ENCODE measurements around the gene LIG3. TPM values are rescaled to one million over a fixed set of nuclear protein-coding genes. Genes with fewer than 3 reads are reported as not detected.
A peak's percentile ranks its signal among the peaks of the same experiment; 100 is the strongest.
"Not testable (repeated sequence)": the region's sequence is repeated elsewhere in the genome, so short reads cannot be mapped to it uniquely, and the experiment has no call there.

The LIG3 gene
- total RNA-seq: 39.1 TPM
- 10 to 100 TPM in 3 of 4 donors, 1 to 10 TPM in 1; 9.5 to 11.4 (median 10.5) TPM for polyA plus RNA-seq

- Mint-ChIP-seq H3K36me3 (peaks cover 6% of the 10 kb centered on the region), H3K9me3 (no peaks in the 10 kb centered on the region), H3K4me3 (peak within 1 kb of the TSS; percentile 93 to 95 (median 94)), H3K4me1 (peaks cover 35 to 59% (median 47%) of the 10 kb centered on the region in 4 donors), H3K27me3 (no peaks in the 10 kb centered on the region), H3K27ac (peak within 1 kb of the TSS; percentile 96 to 99 (median 98))
- Histone ChIP-seq H3K27me3 (ENCODE audit: control insufficient read depth, insufficient read depth, low read length) (no peaks in the 10 kb centered on the region), H3K4me1 (ENCODE audit: control insufficient read depth, insufficient read depth, low read length, poor library complexity, severe bottlenecking) (peaks cover 25% of the 10 kb centered on the region), H3K36me3 (ENCODE audit: control insufficient read depth, insufficient read depth, low read length) (peaks cover 6% of the 10 kb centered on the region), H3K9me3 (ENCODE audit: control insufficient read depth in 2 of 2, low read length in 2 of 2) (no peaks in the 10 kb centered on the region), H3K27ac (ENCODE audit: insufficient read depth, low read length, poor library complexity, severe bottlenecking) (peak within 1 kb of the TSS; percentile 94), H3K4me3 (ENCODE audit: low read depth, low read length) (peak within 1 kb of the TSS; percentile 86)
- DNase-seq: peak; percentile 90 to 94 (median 92)
- ATAC-seq (ENCODE audit: low read depth in 2 of 2): peak; percentile 84
Measured at GRCh38 chr17:34980353-34980680, at the start of gene LIG3. Gene LIG3 (plus strand): TSS chr17:34980512. CDS start chr17:34983006, 2,494 bp downstream.

GRCh38 chr17:34950780-34951179, 29.5 kb upstream of the LIG3 start:
- not testable (repeated sequence) for ATAC-seq (ENCODE audit: low read depth in 2 of 2)

GRCh38 chr17:34958438-34958837, 21.9 kb upstream of the LIG3 start:
- peaks cover 15% of the 10 kb centered on the region for H3K27me3 Mint-ChIP-seq
- Histone ChIP-seq H3K4me1 (ENCODE audit: control insufficient read depth, insufficient read depth, low read length, poor library complexity, severe bottlenecking) (peaks cover 21% of the 10 kb centered on the region), H3K4me3 (ENCODE audit: low read depth, low read length) (no peak overlapping the region), H3K9me3 (ENCODE audit: control insufficient read depth in 2 of 2, low read length in 2 of 2) (no peaks in the 10 kb centered on the region), H3K27ac (ENCODE audit: insufficient read depth, low read length, poor library complexity, severe bottlenecking) (no peak overlapping the region), H3K27me3 (ENCODE audit: control insufficient read depth, insufficient read depth, low read length) (no peaks in the 10 kb centered on the region), H3K36me3 (ENCODE audit: control insufficient read depth, insufficient read depth, low read length) (peaks cover under 1% of the 10 kb centered on the region)
- H3K4me1 Mint-ChIP-seq: peaks cover 11 to 31% (median 19%) of the 10 kb centered on the region in 4 donors
- peaks cover 0 to 4% (median 0%) of the 10 kb centered on the region in 7 donors for H3K9me3 Mint-ChIP-seq
- DNase-seq: no peak
- H3K27ac Mint-ChIP-seq: no peak overlapping the region
- H3K4me3 Mint-ChIP-seq: no peak overlapping the region
- peaks cover 8% of the 10 kb centered on the region for H3K36me3 Mint-ChIP-seq
- no peak for ATAC-seq (ENCODE audit: low read depth in 2 of 2)

More at GRCh38 chr17:34950780-34951179, 29.5 kb upstream of the LIG3 start:
- DNase-seq; H3K4me1 ChIP-seq (ENCODE audit: control insufficient read depth, insufficient read depth, low read length, poor library complexity, severe bottlenecking); H3K4me1 Mint-ChIP-seq; H3K27ac ChIP-seq (ENCODE audit: insufficient read depth, low read length, poor library complexity, severe bottlenecking); H3K9me3 ChIP-seq (ENCODE audit: control insufficient read depth in 2 of 2, low read length in 2 of 2); H3K4me3 ChIP-seq (ENCODE audit: low read depth, low read length); H3K27me3 ChIP-seq (ENCODE audit: control insufficient read depth, insufficient read depth, low read length); H3K27ac Mint-ChIP-seq; H3K9me3 Mint-ChIP-seq; H3K4me3 Mint-ChIP-seq; H3K36me3 ChIP-seq (ENCODE audit: control insufficient read depth, insufficient read depth, low read length); H3K36me3 Mint-ChIP-seq: not testable (repeated sequence)
- peaks cover 13% of the 10 kb centered on the region for H3K27me3 Mint-ChIP-seq

- Mint-ChIP-seq H3K9me3 (peaks cover 0 to 4% (median 0%) of the 10 kb centered on the region in 7 donors), H3K27me3 (peaks cover 15% of the 10 kb centered on the region), H3K4me3 (peak within 1 kb of the TSS; percentile 98 to 99 (median 98)), H3K27ac (peak within 1 kb of the TSS; percentile 97 to 100 (median 99)), H3K36me3 (peaks cover 19% of the 10 kb centered on the region), H3K4me1 (peaks cover 21 to 40% (median 30%) of the 10 kb centered on the region in 4 donors)
- H3K27me3 ChIP-seq (ENCODE audit: control insufficient read depth, insufficient read depth, low read length): no peaks in the 10 kb centered on the region
- H3K9me3 ChIP-seq (ENCODE audit: control insufficient read depth in 2 of 2, low read length in 2 of 2): no peaks in the 10 kb centered on the region
- H3K27ac ChIP-seq (ENCODE audit: insufficient read depth, low read length, poor library complexity, severe bottlenecking): peak within 1 kb of the TSS; percentile 94
- H3K4me1 ChIP-seq (ENCODE audit: control insufficient read depth, insufficient read depth, low read length, poor library complexity, severe bottlenecking): peaks cover 21% of the 10 kb centered on the region
- DNase-seq (peak; percentile 88 to 97 (median 94)), ATAC-seq (ENCODE audit: low read depth in 2 of 2) (peak; percentile 92 to 93)
- H3K36me3 ChIP-seq (ENCODE audit: control insufficient read depth, insufficient read depth, low read length): peaks cover 27% of the 10 kb centered on the region
- peak within 1 kb of the TSS; percentile 98 for H3K4me3 ChIP-seq (ENCODE audit: low read depth, low read length)
Measured at GRCh38 chr17:34961093-34961911, 19.0 kb upstream of the LIG3 start, which contains the start of the genes CCT6B and ZNF830. Gene CCT6B (minus strand): TSS chr17:34961460. CDS start chr17:34961393, 67 bp downstream. Gene ZNF830 (plus strand): TSS chr17:34961540. CDS start chr17:34961567, 27 bp downstream.

- ATAC-seq (ENCODE audit: low read depth in 2 of 2): no peak
- Mint-ChIP-seq H3K27ac (peak overlapping the region in 1 of 3 donors; percentile 63), H3K4me1 (peaks cover 0 to 12% (median 8%) of the 10 kb centered on the region in 4 donors), H3K27me3 (no peaks in the 10 kb centered on the region), H3K4me3 (no peak overlapping the region), H3K9me3 (no peaks in the 10 kb centered on the region), H3K36me3 (peaks cover 3% of the 10 kb centered on the region)
- no peaks in the 10 kb centered on the region for H3K4me1 ChIP-seq (ENCODE audit: control insufficient read depth, insufficient read depth, low read length, poor library complexity, severe bottlenecking)
- H3K4me3 ChIP-seq (ENCODE audit: low read depth, low read length): no peak overlapping the region
- DNase-seq: no peak
- H3K27me3 ChIP-seq (ENCODE audit: control insufficient read depth, insufficient read depth, low read length): no peaks in the 10 kb centered on the region
- no peaks in the 10 kb centered on the region for H3K9me3 ChIP-seq (ENCODE audit: control insufficient read depth in 2 of 2, low read length in 2 of 2)
- no peaks in the 10 kb centered on the region for H3K36me3 ChIP-seq (ENCODE audit: control insufficient read depth, insufficient read depth, low read length)
- H3K27ac ChIP-seq (ENCODE audit: insufficient read depth, low read length, poor library complexity, severe bottlenecking): no peak overlapping the region
Measured at GRCh38 chr17:34974179-34974578, 6.1 kb upstream of the LIG3 start.

- no peaks in the 10 kb centered on the region for H3K36me3 ChIP-seq (ENCODE audit: control insufficient read depth, insufficient read depth, low read length)
- H3K36me3 Mint-ChIP-seq: no peaks in the 10 kb centered on the region
- peaks cover 6% of the 10 kb centered on the region for H3K4me1 ChIP-seq (ENCODE audit: control insufficient read depth, insufficient read depth, low read length, poor library complexity, severe bottlenecking)
- H3K4me3 ChIP-seq (ENCODE audit: low read depth, low read length): no peak overlapping the region
- no peaks in the 10 kb centered on the region for H3K9me3 ChIP-seq (ENCODE audit: control insufficient read depth in 2 of 2, low read length in 2 of 2)
- no peaks in the 10 kb centered on the region for H3K27me3 Mint-ChIP-seq
- H3K9me3 Mint-ChIP-seq: no peaks in the 10 kb centered on the region
- H3K27ac ChIP-seq (ENCODE audit: insufficient read depth, low read length, poor library complexity, severe bottlenecking): no peak overlapping the region
- no peak overlapping the region for H3K27ac Mint-ChIP-seq
- peaks cover 8 to 21% (median 15%) of the 10 kb centered on the region in 4 donors for H3K4me1 Mint-ChIP-seq
- no peak overlapping the region for H3K4me3 Mint-ChIP-seq
- ATAC-seq (ENCODE audit: low read depth in 2 of 2): peak in 1 of 2 donors; percentile 37
- no peaks in the 10 kb centered on the region for H3K27me3 ChIP-seq (ENCODE audit: control insufficient read depth, insufficient read depth, low read length)
- DNase-seq: peak in 1 of 3 donors; percentile 40
Measured at GRCh38 chr17:34974794-34975785, 5.2 kb upstream of the LIG3 start.

GRCh38 chr17:34979153-34979552, 1.2 kb upstream of the LIG3 start:
- peaks cover 6% of the 10 kb centered on the region for H3K36me3 ChIP-seq (ENCODE audit: control insufficient read depth, insufficient read depth, low read length)
- peak overlapping the region in 1 of 3 donors; percentile 96 for H3K27ac Mint-ChIP-seq
- no peak overlapping the region for H3K27ac ChIP-seq (ENCODE audit: insufficient read depth, low read length, poor library complexity, severe bottlenecking)
- H3K36me3 Mint-ChIP-seq: peaks cover 5% of the 10 kb centered on the region
- no peaks in the 10 kb centered on the region for H3K9me3 ChIP-seq (ENCODE audit: control insufficient read depth in 2 of 2, low read length in 2 of 2)
- no peaks in the 10 kb centered on the region for H3K9me3 Mint-ChIP-seq
- DNase-seq (no peak), ATAC-seq (ENCODE audit: low read depth in 2 of 2) (no peak)
- no peaks in the 10 kb centered on the region for H3K27me3 ChIP-seq (ENCODE audit: control insufficient read depth, insufficient read depth, low read length)
- H3K4me1 Mint-ChIP-seq: peaks cover 32 to 54% (median 46%) of the 10 kb centered on the region in 4 donors
- no peaks in the 10 kb centered on the region for H3K27me3 Mint-ChIP-seq
- peak overlapping the region; percentile 31 to 82 (median 59) for H3K4me3 Mint-ChIP-seq
- H3K4me1 ChIP-seq (ENCODE audit: control insufficient read depth, insufficient read depth, low read length, poor library complexity, severe bottlenecking): peaks cover 25% of the 10 kb centered on the region
- H3K4me3 ChIP-seq (ENCODE audit: low read depth, low read length): no peak overlapping the region

All from CD4-positive, CD25-positive, alpha-beta regulatory T cell (primary cell).